ENCODE results near the gene KRT37. TPM values are rescaled to one million over a fixed set of nuclear protein-coding genes. Genes with fewer than 3 reads are reported as not detected.

Gene KRT37
- total and polyA plus RNA-seq, 3 donors from 2014 or later = not detected

- Histone ChIP-seq H3K27me3 (no peaks in the 10 kb centered on the region), H3K36me3 (ENCODE audit: low read depth, missing control alignments) (no peaks in the 10 kb centered on the region), H3K4me3 (no peak overlapping the region), H3K9me3 (no peaks in the 10 kb centered on the region), H3K4me1 (no peaks in the 10 kb centered on the region), H3K27ac (no peak overlapping the region)
- TF ChIP-seq CTCF (IDR thresholded peaks at IDR 0.05) = no peak
- TF ChIP-seq POLR2A (IDR thresholded peaks at IDR 0.05) = no peak
- WGBS, 2 donors = 66 to 67% methylated on average over 2 of the region's 2 CpGs
- intact Hi-C loops (cut with DNase I; ENCODE audit: low total_unique reads) = loop anchor here (10.0 kb wide), 1 partner anchor 84 kb away; the partner anchor contains the start of gene KRT33B
- DNase-seq = no peak
These were observed 24.1 kb upstream of the KRT37 start for GRCh38 chr17:41448506-41448905.

- no peak for DNase-seq
- Histone ChIP-seq H3K27me3 (no peaks in the 10 kb centered on the region), H3K9me3 (no peaks in the 10 kb centered on the region), H3K27ac (no peak overlapping the region), H3K4me3 (no peak overlapping the region), H3K36me3 (ENCODE audit: low read depth, missing control alignments) (no peaks in the 10 kb centered on the region), H3K4me1 (no peaks in the 10 kb centered on the region)
- intact Hi-C loops (cut with DNase I; ENCODE audit: low total_unique reads) = loop anchor here (10.0 kb wide), 1 partner anchor 82 kb away; the partner anchor contains the start of gene KRT33B
- no peak for TF ChIP-seq CTCF (IDR thresholded peaks at IDR 0.05)
- 30 to 44% methylated on average over 2 of the region's 2 CpGs for WGBS, 2 donors
These were observed 22.4 kb upstream of the KRT37 start for GRCh38 chr17:41446806-41447205.

GRCh38 chr17:41444640-41445039 is 20.3 kb upstream of the KRT37 start:
- intact Hi-C loops (cut with DNase I; ENCODE audit: low total_unique reads) = loop anchor here (10.0 kb wide), 1 partner anchor 80 kb away; the partner anchor contains the start of gene KRT33B
- no peaks in the 10 kb centered on the region for H3K36me3 ChIP-seq (ENCODE audit: low read depth, missing control alignments)
- H3K4me1 ChIP-seq = no peaks in the 10 kb centered on the region
- H3K27me3 ChIP-seq = no peaks in the 10 kb centered on the region
- WGBS, 2 donors = 61% methylated on average over 3 of the region's 3 CpGs
- no peaks in the 10 kb centered on the region for H3K9me3 ChIP-seq
- H3K27ac ChIP-seq = no peak overlapping the region
- no peak for TF ChIP-seq POLR2A (IDR thresholded peaks at IDR 0.05)
- TF ChIP-seq CTCF (IDR thresholded peaks at IDR 0.05) = no peak
- DNase-seq = no peak
- no peak overlapping the region for H3K4me3 ChIP-seq

GRCh38 chr17:41444186-41444585 is 19.8 kb upstream of the KRT37 start:
- intact Hi-C loops (cut with DNase I; ENCODE audit: low total_unique reads) = loop anchor here (10.0 kb wide), 1 partner anchor 79 kb away; the partner anchor contains the start of gene KRT33B
- Histone ChIP-seq H3K4me3 (no peak overlapping the region), H3K27ac (no peak overlapping the region), H3K36me3 (ENCODE audit: low read depth, missing control alignments) (no peaks in the 10 kb centered on the region), H3K4me1 (no peaks in the 10 kb centered on the region), H3K9me3 (no peaks in the 10 kb centered on the region), H3K27me3 (no peaks in the 10 kb centered on the region)
- WGBS, 2 donors = 78 to 79% methylated on average over 1 of the region's 1 CpG
- TF ChIP-seq POLR2A (IDR thresholded peaks at IDR 0.05) = no peak
- TF ChIP-seq CTCF (IDR thresholded peaks at IDR 0.05) = no peak
- no peak for DNase-seq

GRCh38 chr17:41442739-41443138 is 18.4 kb upstream of the KRT37 start:
- Histone ChIP-seq H3K36me3 (ENCODE audit: low read depth, missing control alignments) (no peaks in the 10 kb centered on the region), H3K4me3 (no peak overlapping the region), H3K27me3 (no peaks in the 10 kb centered on the region), H3K4me1 (no peaks in the 10 kb centered on the region), H3K9me3 (no peaks in the 10 kb centered on the region), H3K27ac (no peak overlapping the region)
- 91 to 92% methylated on average over 4 of the region's 4 CpGs for WGBS, 2 donors
- TF ChIP-seq POLR2A (IDR thresholded peaks at IDR 0.05) = no peak
- TF ChIP-seq CTCF (IDR thresholded peaks at IDR 0.05) = no peak
- no peak for DNase-seq
- intact Hi-C loops (cut with DNase I; ENCODE audit: low total_unique reads) = loop anchor here (10.0 kb wide), 1 partner anchor 78 kb away; the partner anchor contains the start of gene KRT33B

All from testis (tissue), 3 donors.